Choroid plexus epithelial cell (primary cell): Measurements from ENCODE around the gene KRT5.

Experiments
- DNase-seq: peaks from one replicate; pipeline ENCODE4 v3.0.0-alpha.2; 2010; ENCODE audit warnings: low read depth
- H3K4me3 ChIP-seq: 2 replicates; pipeline ENCODE4 v1.5.1; 2011; ENCODE audit warnings: low read depth, mild to moderate bottlenecking, control low read depth, low read length, moderate library complexity
- TF ChIP-seq, protein P1 (sequence below): conservative IDR thresholded peaks from 2 replicates; pipeline ENCODE4 v1.5.1; 2011; ENCODE audit warnings: low read depth, mild to moderate bottlenecking, control low read depth, inconsistent platforms, low read length, moderate library complexity

The KRT5 gene

DNA sequence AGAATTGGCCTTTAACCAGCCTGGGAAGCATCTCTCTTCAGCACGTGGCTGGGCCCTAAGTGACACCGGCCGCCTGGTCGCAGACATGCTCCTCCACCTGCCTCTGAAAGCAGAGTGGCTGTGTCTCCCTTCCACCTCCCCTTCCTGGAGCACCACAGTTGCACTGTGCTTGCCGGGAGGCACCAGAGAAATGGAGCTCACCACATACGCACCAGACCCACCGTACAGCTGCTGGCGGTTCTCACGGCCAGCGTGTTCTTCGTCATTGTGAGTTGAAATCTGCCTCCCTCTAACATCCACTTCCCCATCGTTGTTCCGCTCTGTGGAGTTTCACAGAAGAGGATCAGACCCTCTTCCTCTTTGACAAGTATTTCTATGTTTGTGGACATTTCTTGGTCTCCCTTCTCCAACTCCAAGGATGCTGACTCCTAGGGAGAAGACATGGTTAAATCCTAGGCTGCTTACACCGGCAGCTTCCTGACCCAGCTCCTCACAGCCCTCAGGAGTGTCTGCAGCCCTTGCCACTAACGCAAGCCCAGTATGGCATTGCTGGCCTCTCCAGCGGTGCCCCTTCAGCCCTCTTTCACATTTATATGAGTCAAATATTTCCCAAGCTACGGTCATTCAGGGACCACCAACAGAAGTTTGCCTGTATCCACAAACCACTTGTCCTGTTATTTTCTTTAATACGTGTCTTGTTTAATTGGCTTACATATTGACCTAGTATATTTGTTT is 11.5 kb upstream of the KRT5 start:
- H3K4me3 ChIP-seq: no peak overlapping the region
- DNase-seq: no peak
- TF ChIP-seq, protein P1, sequence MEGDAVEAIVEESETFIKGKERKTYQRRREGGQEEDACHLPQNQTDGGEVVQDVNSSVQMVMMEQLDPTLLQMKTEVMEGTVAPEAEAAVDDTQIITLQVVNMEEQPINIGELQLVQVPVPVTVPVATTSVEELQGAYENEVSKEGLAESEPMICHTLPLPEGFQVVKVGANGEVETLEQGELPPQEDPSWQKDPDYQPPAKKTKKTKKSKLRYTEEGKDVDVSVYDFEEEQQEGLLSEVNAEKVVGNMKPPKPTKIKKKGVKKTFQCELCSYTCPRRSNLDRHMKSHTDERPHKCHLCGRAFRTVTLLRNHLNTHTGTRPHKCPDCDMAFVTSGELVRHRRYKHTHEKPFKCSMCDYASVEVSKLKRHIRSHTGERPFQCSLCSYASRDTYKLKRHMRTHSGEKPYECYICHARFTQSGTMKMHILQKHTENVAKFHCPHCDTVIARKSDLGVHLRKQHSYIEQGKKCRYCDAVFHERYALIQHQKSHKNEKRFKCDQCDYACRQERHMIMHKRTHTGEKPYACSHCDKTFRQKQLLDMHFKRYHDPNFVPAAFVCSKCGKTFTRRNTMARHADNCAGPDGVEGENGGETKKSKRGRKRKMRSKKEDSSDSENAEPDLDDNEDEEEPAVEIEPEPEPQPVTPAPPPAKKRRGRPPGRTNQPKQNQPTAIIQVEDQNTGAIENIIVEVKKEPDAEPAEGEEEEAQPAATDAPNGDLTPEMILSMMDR: no peak

DNA sequence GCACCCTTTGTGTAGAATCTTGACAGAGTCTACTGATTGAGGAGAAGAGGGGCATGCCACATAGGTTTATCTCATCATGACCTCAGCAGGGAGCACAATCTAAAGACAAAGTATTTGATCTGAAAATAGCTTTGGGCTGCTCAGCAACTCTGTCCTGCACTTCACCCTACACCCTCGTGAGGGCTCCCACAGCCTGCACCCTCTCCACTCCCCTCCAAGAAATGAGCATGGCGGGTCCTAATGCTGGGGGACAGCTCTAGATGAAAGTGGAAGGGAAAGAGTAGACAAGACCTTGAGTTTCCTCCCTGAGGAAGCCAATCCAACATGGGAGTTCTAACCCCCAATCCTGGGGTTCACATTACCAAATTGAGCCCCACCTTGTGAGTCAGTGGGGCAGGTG is 10.7 kb upstream of the KRT5 start:
- TF ChIP-seq, protein P1: no peak
- no peak for DNase-seq
- H3K4me3 ChIP-seq: no peak overlapping the region

DNA sequence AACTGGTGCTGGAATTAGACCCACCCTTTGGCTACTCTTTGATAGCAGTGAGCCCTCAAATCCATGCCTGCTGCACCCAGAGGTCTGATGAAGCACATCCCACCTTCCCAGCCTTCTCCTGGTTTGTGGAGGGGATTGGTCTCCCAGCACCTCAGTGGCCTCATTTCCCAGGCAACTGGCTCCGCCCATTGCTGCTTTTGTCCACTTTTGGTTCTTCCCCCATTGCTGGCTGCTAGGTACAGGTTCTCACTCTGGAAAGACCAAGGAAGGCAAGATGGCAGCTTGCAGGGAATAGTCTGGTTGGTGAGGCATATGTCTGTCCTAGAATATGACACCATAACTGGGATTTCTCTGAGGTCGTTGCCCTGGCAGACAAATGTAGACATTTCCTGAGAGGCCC is 10.2 kb upstream of the KRT5 start:
- no peak for DNase-seq
- TF ChIP-seq, protein P1: no peak
- H3K4me3 ChIP-seq: no peak overlapping the region

DNA sequence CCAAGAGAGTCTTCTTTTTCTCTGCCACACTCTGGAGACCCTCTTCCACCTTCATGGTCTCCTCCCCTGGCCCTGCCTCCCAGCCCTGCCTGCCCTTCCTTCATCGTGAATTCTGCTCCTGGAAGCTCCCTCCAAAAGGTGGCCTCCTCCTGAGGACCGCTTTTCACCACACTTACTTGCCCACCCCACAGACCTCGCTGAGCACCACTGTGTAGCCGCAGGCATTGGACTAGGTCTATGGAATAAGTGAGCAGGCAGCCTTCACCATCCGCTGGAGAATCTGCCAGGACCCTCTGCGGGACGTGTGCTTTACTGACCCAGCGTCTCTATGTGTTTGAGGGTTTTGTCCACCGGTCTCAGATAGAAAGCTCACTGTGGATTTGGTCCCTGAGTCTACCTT is 9.7 kb upstream of the KRT5 start:
- no peak overlapping the region for H3K4me3 ChIP-seq
- TF ChIP-seq, protein P1: no peak
- DNase-seq: no peak

DNA sequence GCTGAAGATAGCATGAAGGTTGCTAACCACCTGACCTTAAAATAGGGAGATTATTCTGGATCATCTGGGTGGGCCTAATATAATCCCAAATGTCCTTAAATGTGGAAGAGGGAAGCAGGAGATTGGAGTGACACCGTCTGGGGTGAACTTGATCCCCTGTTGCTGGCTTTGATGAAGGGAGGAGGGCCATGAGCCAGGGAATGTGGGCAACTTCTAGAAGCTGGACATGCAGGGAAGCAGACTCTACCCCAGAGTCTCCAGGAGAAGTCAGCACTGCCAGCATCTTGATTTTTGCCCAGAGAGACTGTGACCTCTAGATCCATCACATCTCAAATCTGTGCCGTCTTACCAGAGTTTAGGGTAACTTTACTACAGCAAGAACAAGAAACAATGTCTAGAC is 9.2 kb upstream of the KRT5 start:
- DNase-seq: no peak
- no peak overlapping the region for H3K4me3 ChIP-seq
- TF ChIP-seq, protein P1: no peak

DNA sequence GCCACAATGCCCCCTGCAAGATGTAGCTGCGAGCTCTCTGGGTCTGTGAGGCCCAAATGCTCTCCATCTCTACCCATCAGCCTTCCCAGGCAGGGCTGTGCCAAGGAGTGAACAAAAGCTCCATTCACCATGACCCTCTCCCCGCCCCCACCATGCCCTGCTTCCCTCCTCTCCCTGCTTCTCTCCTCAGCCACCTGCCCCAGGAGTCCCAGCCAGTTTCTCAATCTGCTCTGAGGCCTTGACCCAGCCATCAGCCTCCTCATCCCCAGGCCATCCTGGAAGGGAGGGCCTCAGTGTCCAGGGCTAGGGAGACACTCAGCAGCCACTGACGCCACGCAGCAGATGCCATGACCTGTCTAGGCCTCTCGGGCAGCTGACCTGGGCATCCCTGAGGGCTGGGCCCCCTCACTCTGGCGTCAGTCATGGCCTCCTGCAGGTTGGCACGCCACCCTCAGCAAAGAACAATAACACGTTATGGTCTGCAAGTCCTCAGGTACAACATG is 8.5 kb upstream of the KRT5 start:
- TF ChIP-seq, protein P1: no peak
- H3K4me3 ChIP-seq: no peak overlapping the region
- no peak for DNase-seq
